ENCODE measurements around the gene MRPL55.

Gene MRPL55

DNA sequence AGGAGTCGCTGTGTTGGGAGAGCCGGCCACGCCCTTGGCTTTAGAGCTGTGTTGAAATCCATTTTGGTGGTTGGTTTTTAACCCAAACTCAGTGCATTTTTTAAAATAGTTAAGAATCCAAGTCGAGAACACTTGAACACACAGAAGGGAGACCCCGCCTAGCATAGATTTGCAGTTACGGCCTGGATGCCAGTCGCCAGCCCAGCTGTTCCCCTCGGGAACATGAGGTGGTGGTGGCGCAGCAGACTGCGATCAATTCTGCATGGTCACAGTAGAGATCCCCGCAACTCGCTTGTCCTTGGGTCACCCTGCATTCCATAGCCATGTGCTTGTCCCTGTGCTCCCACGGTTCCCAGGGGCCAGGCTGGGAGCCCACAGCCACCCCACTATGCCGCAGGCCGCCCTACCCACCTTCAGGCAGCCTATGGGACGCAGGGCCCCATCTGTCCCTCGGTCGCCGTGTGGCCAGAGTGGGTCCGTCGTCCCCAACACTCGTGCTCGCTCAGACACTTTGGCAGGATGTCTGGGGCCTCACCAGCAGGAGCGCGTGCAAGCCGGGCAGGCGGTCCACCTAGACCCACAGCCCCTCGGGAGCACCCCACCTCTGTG, 10.7 kb downstream of the MRPL55 start:
- no peak for DNase-seq

DNA sequence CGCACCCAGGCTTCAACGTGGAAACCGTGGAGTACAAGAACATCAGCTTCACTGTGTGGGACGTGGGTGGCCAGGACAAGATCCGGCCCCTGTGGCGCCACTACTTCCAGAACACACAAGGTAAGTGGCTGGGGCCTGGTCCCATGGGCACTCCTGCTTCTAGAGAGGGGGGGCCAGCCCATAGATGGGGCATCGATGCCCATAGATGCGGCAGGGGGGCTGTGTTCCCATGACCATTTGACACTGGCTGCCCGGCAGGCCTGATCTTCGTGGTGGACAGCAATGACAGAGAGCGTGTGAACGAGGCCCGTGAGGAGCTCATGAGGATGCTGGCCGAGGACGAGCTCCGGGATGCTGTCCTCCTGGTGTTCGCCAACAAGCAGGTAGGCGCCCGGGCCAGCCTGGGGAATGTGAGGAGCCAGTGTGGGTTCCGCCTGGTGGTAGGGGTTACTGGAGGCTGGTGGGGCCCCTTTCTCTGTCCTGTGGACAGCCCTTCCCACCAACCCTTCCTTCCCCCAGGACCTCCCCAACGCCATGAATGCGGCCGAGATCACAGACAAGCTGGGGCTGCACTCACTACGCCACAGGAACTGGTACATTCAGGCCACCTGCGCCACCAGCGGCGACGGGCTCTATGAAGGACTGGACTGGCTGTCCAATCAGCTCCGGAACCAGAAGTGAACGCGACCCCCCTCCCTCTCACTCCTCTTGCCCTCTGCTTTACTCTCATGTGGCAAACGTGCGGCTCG, 11.6 kb downstream of the MRPL55 start:
- DNase-seq = no peak

DNA sequence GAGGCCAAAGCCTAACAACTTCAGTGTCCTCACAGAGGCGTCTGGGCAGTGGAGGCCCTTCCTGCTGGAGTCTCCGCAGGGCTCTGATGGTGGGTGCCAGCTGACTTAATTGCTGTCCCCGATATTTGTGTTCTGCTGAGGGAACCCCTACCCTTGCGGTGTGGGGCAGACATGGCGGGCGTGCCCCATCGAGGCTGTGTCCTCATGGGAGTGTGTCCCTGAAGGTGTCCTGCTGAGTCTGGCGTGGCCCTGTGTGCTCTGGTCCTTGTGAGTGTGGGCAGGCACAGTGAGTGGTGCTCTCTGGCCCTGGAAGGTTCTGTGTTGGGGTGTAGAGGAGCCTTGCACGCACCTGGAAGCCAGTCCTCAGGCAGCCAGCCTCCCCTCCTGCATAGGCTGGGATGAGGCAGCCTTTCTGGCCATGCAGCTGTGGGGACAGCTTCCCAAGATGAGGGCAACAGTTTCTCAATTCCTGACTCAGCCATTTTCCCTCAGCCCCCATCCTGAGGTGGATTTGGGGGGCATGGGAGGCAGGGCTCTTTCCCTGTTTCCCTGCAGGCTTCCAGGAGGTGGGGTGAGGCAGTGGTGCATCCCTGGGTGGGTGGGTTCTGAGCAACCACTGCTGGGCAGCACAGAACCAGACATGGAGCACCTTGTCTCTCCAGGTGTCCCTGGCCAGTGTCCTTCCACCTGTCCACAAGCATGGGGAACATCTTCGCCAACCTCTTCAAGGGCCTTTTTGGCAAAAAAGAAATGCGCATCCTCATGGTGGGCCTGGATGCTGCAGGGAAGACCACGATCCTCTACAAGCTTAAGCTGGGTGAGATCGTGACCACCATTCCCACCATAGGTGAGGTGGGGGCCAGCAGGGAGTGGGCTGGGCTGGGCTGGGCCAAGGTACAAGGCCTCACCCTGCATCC, 12.4 kb downstream of the MRPL55 start:
- DNase-seq = no peak

DNA sequence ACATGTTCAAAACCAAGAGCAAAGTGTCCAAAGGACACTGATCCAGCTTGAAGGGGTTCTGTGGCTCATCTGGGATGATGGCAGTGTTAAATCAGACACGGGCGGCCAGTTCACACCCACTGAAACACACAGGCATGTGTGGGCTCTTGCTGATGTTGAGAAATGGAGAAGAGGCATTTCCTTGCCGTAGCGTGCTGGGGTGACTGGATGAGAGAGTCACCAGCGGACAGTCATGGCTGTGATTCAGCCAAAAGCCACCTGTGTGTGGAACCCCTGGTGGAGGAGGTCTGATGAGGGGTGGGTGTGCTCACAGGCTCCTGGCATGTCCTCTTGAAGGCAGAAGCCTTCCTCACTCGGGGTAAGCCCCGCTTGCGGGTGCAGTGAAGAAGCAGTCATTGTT, 13.2 kb downstream of the MRPL55 start:
- DNase-seq = no peak

DNA sequence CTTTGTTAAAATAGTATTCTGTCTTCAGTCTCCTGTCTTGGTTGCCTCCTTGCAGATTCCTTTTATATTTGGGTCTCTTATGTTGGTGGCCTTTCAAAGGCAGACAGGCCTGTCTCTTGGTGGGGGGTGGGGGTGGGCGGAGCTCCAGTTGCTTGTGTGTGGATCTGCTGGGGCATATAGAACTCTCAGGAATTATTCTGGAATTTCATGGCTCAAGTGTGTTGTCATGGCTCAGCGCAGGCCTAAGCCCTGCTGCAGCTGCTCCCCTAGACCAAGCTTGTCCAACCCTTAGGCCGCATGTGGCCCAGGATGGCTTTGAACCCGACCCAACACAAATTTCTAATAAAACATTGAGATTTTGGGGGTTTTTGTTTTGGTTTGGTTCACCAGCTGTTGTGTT, 13.9 kb downstream of the MRPL55 start:
- DNase-seq = no peak

DNA sequence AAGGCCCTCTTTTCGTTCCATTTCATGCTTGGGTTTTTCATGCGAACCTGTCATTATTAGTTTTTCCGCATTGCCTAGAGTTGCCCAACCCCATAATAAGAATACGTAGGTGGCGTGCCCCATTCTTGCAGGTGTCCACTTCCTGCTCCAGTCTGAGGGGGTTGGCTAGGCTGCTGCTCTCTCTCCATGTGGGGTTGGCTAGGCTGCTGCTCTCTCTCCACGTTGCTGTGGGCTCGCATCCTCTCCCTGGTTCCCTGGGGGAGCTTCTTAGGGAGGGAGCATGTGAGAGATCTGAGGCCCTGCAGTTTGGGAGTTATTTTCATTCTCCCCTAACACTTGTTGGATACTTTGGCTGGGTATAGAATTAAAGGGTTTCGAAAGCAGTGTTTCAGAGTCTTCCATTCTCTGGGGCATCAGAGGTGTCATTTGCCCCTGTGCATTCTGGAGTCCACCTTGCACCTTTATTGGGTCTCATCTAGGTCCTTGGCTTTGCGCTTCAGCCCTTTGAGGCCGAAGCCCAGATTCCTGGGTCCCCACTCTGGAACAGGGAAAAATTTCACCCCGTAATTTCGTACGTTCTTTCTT, 14.6 kb downstream of the MRPL55 start:
- DNase-seq = no peak

DNA sequence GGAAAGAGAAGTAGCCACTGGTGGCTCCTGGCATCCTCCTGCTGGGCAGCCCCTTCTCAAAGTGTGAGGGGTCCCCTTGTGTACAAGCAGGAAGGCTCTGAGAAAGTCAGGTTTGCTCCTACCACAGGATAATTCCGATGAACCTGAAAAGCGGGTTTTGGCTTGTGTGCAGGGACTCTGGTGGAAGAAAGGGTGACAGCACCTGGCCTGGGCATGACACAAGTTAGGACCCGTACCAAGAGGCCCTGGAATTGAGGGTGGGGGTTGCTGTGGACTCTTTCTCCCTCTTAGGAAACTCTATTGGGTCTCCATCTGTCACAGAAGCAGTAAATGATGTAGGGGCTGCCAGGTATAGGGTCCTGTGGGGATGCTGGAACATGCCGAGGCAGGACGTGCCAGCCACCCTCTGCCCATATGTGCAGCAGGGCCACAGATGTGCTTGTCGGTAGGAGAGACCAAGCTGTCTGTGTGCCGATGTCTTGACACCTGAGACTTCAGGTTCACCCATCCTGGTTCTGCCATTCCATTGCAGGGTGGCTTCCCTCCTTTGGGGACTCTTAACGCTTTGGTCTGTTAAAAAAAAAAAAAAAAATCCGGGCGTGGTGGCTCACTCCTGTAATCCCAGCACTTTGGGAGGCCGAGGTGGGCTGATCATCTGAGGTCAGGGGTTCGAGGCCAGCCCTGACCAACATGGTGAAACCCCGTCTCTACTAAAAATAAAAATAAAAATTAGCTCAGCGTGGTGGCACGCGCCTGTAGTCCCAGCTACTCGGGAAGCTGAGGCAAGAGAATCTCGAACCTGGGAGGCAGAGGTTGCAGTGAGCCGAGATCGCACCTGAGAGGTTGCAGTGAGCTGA, 15.8 kb downstream of the MRPL55 start:
- DNase-seq = no peak

DNA sequence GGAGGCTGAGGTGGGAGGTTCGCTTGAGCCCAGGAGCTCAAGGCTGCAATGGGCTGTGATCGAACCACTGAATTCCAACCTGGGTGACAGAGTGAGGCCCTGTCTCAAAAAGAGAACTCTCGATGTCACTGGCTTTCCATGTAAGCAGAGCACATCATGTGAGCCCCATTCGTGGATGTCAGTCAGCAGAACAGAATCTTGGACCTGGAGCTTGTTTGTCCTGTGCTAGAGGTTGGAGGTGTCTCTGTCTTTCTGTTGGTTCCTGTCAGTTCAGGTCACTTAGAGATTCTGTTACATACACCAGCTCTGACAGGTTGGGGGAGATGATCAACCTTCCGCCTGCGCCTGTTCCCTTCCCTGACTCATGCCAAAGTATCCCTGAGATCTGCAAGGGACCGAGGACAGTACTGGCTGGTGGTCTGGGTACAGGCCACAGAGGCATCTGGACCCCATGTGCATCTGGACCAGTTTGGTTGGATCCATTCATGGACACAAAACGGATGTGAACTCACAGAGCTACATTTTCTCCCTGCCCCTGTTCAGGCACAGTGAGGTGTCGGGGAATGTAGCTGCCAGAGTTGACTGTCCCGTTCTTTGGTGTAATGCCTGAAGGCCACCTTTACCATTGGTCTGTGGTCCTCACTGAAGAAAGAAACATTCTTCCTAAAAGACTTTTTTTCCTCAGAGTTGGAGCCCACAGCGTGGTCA, 16.6 kb downstream of the MRPL55 start:
- no peak for DNase-seq

DNA sequence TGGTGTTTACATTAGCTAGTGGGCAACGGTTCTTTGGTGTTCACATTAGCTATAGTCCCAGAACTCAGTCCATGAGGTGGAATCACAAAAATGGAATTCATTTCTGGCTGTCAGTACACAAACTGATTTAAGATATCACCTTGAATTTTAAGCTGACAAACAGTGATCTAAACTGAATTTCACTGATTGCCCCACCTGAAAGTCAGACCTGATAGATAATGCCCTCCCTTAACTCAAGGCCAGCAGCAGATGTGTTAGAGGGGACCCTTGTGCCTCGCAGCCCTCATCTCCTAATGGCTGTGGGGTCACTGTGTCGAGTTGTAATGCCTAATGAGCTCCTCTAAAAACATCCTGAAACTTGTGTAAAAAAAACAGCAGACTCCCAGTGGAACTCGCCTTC, 18.0 kb downstream of the MRPL55 start:
- DNase-seq = no peak

DNA sequence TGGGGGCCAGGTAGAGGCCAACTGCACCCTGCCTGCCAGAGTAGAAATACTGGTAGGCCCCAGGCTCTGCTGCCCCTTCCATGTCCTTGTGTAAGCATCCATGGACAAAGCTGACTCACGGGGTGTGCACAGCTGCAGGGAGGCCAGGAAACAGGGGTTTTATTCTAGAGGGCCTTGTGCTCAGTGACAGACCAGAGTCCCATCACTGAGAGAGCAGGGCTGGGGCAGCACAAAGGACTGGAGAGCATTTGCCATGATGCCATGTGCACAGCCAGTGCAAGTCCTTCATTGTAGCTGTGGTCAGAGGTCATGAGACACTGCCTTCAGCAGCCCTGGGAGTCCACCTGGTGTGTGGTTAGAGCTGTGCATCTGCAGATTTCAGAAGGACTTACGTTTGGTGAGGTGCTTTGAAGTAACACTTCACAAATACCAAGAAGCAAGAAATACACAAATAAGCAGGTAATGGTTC, 18.5 kb downstream of the MRPL55 start:
- no peak for DNase-seq

DNA sequence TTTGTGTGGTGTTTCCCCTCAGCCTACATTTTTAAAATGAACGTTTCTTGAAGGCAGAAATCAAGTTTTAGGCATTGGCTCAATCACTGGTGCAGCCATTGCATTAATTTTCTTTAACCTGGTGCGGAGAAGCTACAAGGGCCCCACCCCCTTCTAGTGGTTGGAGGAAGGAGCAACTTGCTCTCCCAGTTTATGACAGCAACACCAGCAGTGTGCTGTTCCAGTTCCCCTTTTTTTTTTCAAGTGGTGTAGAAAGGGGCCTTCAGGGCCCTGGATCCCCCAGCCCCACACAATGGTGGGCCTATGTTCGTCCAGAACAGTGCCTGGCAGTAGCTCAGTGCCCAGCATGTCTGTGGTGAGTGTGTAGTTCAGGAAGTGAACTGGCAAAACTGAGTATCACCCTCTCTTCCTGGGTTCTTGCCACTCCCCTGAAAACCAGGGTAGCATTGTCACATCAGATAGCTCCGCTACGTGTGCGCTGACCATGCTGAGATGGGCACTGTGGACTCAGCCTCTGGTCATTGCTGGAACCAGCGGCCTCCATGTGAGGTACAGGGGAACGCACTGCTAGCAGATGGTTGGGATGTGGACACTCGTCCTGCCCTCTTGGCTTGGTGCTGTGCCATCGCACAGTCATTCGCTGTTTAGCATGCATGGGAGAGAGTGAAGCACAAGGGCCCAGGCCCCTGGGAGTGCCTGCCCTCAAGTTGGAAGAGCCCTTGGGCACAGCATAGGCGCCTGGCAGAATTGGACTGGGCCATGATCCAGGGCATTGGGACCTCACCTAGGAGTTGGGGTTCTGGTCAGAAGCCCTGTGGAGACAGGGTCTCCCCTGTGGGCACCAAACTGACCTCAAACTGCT, 19.3 kb downstream of the MRPL55 start:
- DNase-seq = peak; percentile 77 to 78

DNA sequence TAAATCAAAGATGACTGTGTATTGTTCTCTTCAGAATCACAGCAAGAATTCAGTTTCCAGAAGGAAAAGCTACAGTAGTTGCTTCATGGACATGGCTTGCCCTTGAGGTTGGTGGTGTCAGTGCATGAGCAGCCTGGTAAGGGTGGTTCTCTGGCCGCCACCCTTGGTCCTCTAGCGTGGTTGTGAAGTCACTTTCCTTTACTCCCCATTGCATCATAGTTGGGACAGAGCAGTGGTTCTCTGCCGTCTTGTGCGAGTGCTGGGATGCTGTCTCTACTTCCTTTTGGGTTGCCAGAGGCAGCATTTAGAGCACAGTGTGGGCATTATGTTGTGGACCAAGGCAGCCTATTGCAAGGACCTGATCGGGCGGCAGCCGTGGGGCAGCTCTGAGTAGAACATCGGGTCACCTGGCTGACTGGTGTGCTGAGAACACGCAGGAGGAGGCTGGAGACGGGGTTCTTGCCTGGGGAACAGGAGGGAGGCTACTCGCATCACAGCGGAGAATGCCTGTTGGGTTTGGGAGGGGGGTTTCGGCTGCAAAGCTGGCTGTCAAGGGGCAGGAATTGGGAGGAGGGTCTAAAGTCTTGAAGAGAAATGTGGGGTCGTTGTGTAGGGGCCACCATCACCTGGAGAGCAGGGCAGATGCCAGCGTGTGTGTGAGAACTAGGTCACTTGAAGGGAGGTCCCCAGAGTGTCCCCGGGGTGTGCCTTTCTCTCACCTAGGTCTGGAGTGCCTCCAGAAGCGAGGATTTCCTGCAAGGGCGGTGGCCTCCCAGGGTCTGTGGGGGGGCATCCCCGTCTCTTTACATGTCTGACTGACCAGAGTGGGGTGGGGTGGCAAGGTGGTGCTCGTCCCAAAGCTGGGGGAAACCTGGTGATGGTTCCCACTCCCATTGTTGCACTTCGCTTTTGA, 20.3 kb downstream of the MRPL55 start:
- peak; percentile 26 for DNase-seq

DNA sequence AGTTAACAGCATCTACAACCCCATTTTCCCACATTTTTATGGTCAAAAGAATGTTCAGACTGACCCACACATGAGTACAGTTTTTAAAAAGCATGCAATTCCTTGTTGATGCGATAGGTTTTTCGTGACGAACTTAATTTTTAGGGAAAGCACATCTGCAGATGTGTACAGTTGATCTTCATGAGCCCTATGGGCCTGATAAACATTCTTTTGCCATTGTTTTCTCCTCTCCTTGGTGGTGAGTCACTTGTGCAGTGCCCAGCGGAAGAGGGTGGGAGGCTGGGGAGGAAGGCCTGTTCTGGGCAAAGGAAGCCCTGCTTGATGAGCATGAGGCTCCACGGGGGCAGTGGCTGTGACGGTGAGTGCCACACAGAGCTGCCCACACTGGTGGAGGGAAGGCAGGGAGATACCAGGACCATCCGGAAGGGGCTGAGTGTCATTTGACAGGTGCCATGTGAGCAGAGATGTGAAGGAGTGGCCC, 21.3 kb downstream of the MRPL55 start:
- peak; percentile 63 to 71 for DNase-seq

DNA sequence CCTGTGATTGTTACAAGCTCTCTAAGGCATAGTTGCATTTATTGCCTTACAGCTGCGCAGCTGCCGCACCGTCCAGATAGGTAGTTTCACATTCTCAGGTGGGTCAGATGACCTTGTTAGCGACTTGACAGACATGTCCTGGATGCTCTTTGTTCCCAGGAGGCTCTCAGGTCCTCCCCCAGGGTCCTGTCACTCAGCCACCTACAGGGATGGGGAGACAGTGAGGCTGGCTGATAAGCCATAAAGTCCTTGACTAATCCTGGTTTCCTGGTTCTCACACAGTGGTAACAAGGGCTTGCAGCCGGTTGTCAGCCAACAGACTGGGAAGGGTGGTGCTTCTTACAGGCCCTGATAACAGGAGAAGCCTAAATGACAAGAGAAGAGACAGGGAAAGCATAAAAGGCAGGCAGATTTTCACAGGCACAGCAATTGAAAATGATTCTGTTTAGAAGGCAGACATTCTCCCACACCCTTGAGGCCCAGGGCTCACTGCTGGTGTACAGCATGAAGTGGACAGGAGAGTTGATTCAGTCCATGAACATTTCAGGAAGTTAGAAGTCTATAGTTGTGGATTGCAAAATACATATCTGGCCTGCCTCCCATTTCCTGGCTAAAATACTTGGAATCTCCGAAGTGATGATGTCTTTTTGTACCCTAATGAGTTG, 23.7 kb downstream of the MRPL55 start:
- DNase-seq = peak; percentile 11 to 17

DNA sequence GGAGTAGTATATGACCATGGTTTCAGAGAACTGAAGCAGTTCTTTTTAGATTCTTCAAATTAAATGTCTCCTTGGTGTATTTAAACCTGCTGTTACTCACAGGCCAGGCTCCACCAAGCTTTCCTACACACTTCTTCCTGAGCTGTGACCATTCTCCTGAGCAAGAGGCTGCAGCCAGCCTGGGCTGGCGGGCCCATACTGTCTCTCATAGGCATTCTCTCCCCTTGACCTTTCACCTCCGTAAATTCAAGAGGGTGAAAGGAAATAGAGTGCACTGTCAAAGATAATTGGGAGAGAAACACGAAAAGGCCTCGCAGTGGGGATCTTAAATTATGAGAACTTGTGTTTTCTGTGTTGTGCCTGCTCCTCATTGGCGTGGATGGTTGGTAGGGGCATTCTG, 24.3 kb downstream of the MRPL55 start:
- no peak for DNase-seq

DNA sequence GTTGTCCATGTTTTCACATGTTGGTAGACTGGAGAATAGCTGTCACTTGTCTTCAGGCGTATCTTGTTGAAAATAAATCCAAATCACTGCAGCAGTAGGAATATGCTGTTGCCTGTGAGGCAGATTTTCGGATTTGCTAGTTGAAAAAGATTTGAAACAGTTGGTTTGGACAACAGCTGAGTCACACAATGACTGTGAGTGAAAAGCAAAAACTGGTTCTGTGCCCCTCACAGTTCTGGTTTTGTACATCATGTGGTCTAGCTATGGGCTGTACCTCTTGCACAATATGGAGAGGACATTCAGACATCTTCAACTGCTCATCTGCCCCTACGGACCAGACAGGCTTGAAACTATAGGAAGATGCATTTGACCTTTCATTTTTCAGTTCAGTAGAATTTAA, 24.8 kb downstream of the MRPL55 start:
- no peak for DNase-seq

DNA sequence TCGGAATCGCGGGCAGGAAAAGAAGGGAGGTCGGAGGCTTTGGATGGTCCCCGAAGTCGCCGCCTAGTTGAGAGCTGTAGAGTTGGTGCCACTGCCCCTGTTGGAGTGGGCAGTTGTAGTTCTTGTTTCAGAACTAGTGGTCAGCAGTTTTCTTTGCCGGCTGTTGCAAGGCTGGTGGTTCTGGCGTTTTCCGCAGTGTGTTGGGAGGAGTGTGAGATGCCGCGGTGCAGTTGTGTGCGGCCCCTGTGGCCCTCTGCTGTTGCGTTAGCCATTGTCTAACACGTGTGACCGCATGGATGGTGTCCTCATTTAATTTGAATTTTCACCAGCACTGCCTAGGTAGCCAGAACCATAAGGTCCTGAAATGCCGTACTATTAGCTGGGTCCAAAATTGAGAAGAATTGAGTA, 25.2 kb downstream of the MRPL55 start:
- DNase-seq = no peak
